Activated CD8-positive, alpha-beta T cell treated with anti-CD3 and anti-CD28 coated beads for 36 hours (primary cell): Measurements from ENCODE around the gene KRT78. TPM values are rescaled to one million over a fixed set of nuclear protein-coding genes. Genes with fewer than 3 reads are reported as not detected.

ENCODE experiments used
- ATAC-seq: fragments of 200-7000 bp; cut with Tn5 transposase; one replicate; pipeline ENCODE4 v1.10.0; 2021; ENCODE audit warnings: mild to moderate bottlenecking, moderate library complexity
- CTCF ChIA-PET: fragments of 350-600 bp; sonication (Branson Sonifier 250); formaldehyde crosslinking; loops from one replicate; lab custom pipeline; 2021; ENCODE audit warnings: antibody characterized with exemption; lab: Charles Lee
- POLR2A ChIA-PET: fragments of 350-600 bp; sonication (Branson Sonifier 250); formaldehyde crosslinking; loops from one replicate; lab custom pipeline; 2021; ENCODE audit warnings: antibody characterized with exemption; lab: Charles Lee
- DNase-seq: peaks from one replicate; pipeline ENCODE4 v3.0.0-alpha.2; 2020
- H3K27ac Mint-ChIP-seq: one replicate; pipeline ENCODE4 v1.8.0; 2021; ENCODE audit warnings: mild to moderate bottlenecking, mixed read lengths
- H3K27me3 Mint-ChIP-seq: one replicate; pipeline ENCODE4 v1.8.0; 2021; ENCODE audit warnings: mixed read lengths
- H3K36me3 Mint-ChIP-seq: one replicate; pipeline ENCODE4 v1.8.0; 2021; ENCODE audit warnings: low read depth, mixed read lengths
- H3K4me1 Mint-ChIP-seq: one replicate; pipeline ENCODE4 v1.8.0; 2021; ENCODE audit warnings: low read depth, mixed read lengths
- H3K4me3 Mint-ChIP-seq: one replicate; pipeline ENCODE4 v1.8.0; 2021; ENCODE audit warnings: mild to moderate bottlenecking, moderate library complexity, mixed read lengths
- H3K9me3 Mint-ChIP-seq: one replicate; pipeline ENCODE4 v1.8.0; 2021; ENCODE audit warnings: mixed read lengths
- intact Hi-C: fragments of 100-400 bp; cut with micrococcal nuclease; formaldehyde crosslinking; loops from one replicate; pipeline ENCODE4 v1.10.0; 2022
- total RNA-seq, 2 experiments: library from RNA; stranded (reverse); gene quantifications; one replicate each; pipeline ENCODE4 v1.2.3, GENCODE V29; 2021
- TF ChIP-seq, protein P1 (sequence below): fragments of 200-600 bp; IDR thresholded peaks from one replicate; pipeline ENCODE4 v1.8.0; 2022; ENCODE audit warnings: antibody characterized with exemption, mild to moderate bottlenecking

The KRT78 gene
- total RNA-seq, 2 experiments from 2014 or later: not detected

DNA sequence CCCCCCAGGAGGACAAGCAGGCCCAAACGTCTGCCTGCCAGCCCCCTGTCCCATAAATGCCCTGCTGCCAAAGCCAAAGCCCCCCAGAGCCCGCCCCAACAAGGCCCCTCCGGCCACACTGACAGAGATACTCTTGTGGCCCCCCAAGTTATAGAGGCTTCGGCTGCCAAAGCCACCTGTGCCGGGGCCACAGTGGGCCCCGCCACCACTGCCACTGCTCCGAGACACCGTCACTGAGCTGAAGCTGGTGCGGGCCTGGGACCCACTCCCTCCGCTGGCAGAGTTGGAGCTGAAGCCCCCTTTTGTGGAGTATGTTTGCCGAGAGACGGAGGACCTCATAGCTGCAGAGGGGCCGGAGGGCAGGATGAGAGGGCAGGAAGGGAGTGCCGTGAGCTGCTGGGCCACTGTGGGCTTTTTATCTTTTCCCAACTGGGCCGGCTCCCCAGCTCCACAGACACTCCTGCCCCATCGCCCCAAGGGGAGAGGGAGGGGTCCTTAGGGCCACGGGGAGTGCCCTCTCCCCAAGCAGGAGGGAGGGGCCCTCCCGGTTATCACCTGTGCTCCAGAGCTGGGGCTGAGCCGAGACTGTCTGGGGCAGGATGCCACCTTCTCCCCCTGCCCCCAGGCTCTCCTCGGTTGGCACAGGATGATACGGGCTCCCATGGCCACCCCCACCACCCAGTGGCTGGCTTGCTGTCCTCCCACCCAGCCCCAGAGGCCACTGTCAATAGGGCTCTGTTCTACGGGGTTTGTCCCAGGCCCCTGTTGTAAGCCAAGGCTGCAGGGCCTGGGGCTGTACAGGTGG is 14.7 kb downstream of the KRT78 start, which contains the start of gene KRT79:
KRT79 (minus strand) TSS at position 390 of the 805 bp plus-strand sequence; CDS start at position 339, 51 bp downstream.
- DNase-seq (no peak), ATAC-seq (no peak)
- no peaks in the 10 kb centered on the region for H3K27me3 Mint-ChIP-seq
- intact Hi-C loops: no loop called here
- peaks cover 41% of the 10 kb centered on the region for H3K4me1 Mint-ChIP-seq
- ChIA-PET POLR2A (interaction anchor here (1.5 kb wide), 1 partner anchor 172 kb away, joined by 3 read pairs; the partner anchor contains the start of gene EIF4B), CTCF (interaction anchor here (2.1 kb wide), 1 partner anchor 36 kb away, joined by 6 read pairs; no protein-coding TSS in a partner anchor)
- H3K27ac Mint-ChIP-seq: peak within 1 kb of the TSS; percentile 90
- no peak within 1 kb of the TSS for H3K4me3 Mint-ChIP-seq
- no peaks in the 10 kb centered on the region for H3K36me3 Mint-ChIP-seq
- TF ChIP-seq, protein P1, sequence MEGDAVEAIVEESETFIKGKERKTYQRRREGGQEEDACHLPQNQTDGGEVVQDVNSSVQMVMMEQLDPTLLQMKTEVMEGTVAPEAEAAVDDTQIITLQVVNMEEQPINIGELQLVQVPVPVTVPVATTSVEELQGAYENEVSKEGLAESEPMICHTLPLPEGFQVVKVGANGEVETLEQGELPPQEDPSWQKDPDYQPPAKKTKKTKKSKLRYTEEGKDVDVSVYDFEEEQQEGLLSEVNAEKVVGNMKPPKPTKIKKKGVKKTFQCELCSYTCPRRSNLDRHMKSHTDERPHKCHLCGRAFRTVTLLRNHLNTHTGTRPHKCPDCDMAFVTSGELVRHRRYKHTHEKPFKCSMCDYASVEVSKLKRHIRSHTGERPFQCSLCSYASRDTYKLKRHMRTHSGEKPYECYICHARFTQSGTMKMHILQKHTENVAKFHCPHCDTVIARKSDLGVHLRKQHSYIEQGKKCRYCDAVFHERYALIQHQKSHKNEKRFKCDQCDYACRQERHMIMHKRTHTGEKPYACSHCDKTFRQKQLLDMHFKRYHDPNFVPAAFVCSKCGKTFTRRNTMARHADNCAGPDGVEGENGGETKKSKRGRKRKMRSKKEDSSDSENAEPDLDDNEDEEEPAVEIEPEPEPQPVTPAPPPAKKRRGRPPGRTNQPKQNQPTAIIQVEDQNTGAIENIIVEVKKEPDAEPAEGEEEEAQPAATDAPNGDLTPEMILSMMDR: no peak
- H3K9me3 Mint-ChIP-seq: no peaks in the 10 kb centered on the region

DNA sequence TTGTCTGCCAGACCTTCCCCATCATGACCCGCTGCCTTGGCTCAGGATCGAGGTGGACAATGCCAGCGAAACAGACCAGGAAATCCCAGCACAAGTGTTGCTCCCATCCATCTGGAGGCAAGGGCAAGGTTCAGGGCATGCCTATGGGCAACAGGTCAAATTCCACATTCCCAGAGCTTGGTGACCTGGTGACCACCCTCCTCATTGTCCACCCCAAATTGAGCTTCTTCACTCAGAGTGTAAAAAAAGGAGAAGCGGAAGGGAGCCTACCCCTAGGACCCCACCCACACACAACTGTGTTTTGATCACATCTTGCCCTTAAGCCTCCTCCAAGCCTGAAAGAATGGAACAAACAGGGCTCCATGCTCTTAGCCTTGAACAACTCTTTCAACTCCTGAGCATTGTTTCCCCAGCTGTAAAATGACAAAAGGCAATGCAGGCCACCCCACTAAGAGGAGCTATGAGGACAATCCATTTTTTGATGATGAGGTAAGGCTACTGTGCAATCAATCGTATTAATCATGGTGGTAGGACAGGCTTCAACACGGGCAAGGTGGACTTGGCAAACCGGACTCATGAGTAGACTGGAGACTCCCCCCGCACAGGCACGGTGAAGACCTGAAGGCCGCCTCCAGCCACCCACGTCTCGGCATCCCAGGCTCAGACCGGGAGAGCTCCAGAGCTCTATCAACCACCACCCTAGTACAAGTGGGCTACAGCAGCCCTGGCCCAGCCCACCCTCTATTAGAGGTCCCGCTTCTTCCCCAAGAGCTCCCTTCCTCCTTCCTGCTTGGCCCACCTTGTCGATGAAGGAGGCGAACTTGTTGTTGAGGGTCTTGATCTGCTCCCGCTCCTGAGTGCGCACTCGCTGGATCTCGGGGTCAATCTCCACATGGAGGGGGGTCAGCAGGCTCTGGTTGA is 15.5 kb downstream of the KRT78 start:
- no peaks in the 10 kb centered on the region for H3K27me3 Mint-ChIP-seq
- no peak overlapping the region for H3K4me3 Mint-ChIP-seq
- no peaks in the 10 kb centered on the region for H3K36me3 Mint-ChIP-seq
- DNase-seq: no peak
- CTCF ChIA-PET: interaction anchor here (2.1 kb wide), 1 partner anchor 37 kb away, joined by 6 read pairs; no protein-coding TSS in a partner anchor
- intact Hi-C loops: no loop called here
- POLR2A ChIA-PET: interaction anchor here (1.5 kb wide), 1 partner anchor 173 kb away, joined by 3 read pairs; the partner anchor contains the start of gene EIF4B
- H3K9me3 Mint-ChIP-seq: no peaks in the 10 kb centered on the region
- TF ChIP-seq, protein P1: no peak
- no peak overlapping the region for H3K27ac Mint-ChIP-seq
- H3K4me1 Mint-ChIP-seq: peaks cover 46% of the 10 kb centered on the region
- no peak for ATAC-seq

DNA sequence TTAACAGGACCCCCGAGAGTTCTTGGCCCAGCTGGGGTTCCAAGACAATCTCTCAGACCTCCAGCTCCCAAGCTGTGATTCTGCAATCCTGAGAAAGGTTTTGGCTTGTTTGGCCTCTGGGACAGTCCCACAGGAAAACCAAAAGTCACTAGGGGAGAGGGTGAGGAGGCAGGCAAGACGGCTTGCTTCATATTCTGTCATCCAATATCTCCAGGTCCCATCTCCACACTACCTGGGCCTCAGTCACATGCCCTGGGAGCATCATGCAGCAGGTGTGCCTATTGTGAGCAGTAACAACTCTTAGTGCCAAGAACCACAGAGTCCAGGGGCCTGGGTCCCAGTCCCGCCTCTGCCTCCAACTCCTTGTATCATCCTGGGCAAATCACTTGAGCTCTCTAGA is 16.3 kb downstream of the KRT78 start:
- H3K36me3 Mint-ChIP-seq: no peaks in the 10 kb centered on the region
- ATAC-seq (no peak), DNase-seq (no peak)
- no peak overlapping the region for H3K27ac Mint-ChIP-seq
- H3K9me3 Mint-ChIP-seq: no peaks in the 10 kb centered on the region
- TF ChIP-seq, protein P1: no peak
- H3K4me3 Mint-ChIP-seq: no peak overlapping the region
- POLR2A ChIA-PET: interaction anchor here (1.5 kb wide), 1 partner anchor 174 kb away, joined by 3 read pairs; the partner anchor contains the start of gene EIF4B
- CTCF ChIA-PET: interaction anchor here (2.1 kb wide), 1 partner anchor 38 kb away, joined by 6 read pairs; no protein-coding TSS in a partner anchor
- no peaks in the 10 kb centered on the region for H3K27me3 Mint-ChIP-seq
- intact Hi-C loops: no loop called here
- peaks cover 42% of the 10 kb centered on the region for H3K4me1 Mint-ChIP-seq

DNA sequence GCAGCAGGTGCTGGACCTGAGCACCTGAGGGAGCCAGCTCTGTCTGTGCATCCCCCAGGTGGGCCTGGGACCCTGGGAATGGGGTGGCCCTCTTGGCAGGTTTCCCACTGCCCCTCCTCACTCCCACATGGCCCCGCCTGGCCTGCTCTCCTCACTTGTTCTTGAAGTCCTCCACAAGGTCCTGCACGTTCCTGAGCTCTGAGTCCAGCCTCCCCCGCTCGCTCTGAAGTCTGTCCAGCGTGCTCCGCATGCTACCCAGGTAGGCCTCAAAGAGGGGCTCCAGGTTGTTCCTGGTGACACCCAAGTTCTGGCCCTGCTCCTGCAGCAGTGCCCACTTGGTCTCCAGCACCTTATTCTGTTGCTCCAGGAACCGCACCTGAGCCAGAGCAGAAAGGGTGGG is 17.5 kb downstream of the KRT78 start:
- Mint-ChIP-seq H3K36me3 (no peaks in the 10 kb centered on the region), H3K27ac (no peak overlapping the region), H3K4me3 (no peak overlapping the region), H3K4me1 (peaks cover 30% of the 10 kb centered on the region), H3K9me3 (no peaks in the 10 kb centered on the region), H3K27me3 (no peaks in the 10 kb centered on the region)
- DNase-seq (no peak), ATAC-seq (no peak)
- TF ChIP-seq, protein P1: no peak
- intact Hi-C loops: no loop called here
- CTCF ChIA-PET: interaction anchor here (0.7 to 1.3 kb wide), 3 partner anchors 15 to 149 kb away, joined by 3 to 4 read pairs (median 4); no protein-coding TSS in a partner anchor
- POLR2A ChIA-PET: no interaction called here
